NT2/D1 (cell line): ENCODE results near the gene DACH1.

Experiments used
- SUZ12 ChIP-seq: IDR thresholded peaks from 2 replicates; pipeline ENCODE4 v1.6.1; 2011; ENCODE audit not compliant: insufficient read length, insufficient read depth; ENCODE audit errors: extremely low read depth
- ZNF274 ChIP-seq: IDR thresholded peaks from 2 replicates; pipeline ENCODE4 v1.6.1; 2011; ENCODE audit warnings: mild to moderate bottlenecking, low read depth, low read length

DNA sequence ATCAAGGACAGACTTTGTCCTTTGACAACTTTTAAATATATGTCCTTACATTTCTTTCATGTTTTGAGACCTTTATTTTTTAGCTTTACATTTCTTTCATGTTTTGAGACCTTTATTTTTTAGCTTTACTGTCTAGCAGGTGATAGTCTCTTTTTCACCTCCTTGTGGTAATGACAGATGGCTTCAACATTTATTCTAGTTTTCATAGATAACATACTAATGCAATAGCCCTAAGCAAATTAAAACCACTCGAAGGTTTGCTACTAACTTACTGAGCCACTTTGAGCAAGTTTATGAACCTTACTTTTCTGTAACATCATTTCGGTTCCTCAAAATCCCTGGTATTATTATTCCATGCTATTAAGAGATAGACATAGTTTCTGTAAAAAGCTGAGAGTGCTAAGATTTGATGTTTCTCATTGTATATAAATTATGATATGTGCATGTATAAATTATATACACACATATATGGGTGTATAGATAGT lies 4.5 kb downstream of the DACH1 start:
- TF ChIP-seq SUZ12 (no peak), ZNF274 (no peak)
